H1 (cell line): ENCODE results near the gene RIMBP2. TPM values are rescaled to one million over a fixed set of nuclear protein-coding genes. Genes with fewer than 3 reads are reported as not detected.

Experiments
- HDAC2 ChIP-seq, 2 experiments: fragments of 300-600 bp in 1 of 2; sonication (generic) in 1 of 2; IDR thresholded peaks; 2 replicates each; pipeline ENCODE4 v1.6.1; 2011 to 2012; ENCODE audit warnings: low read depth in 2 of 2, low read length in 2 of 2, mild to moderate bottlenecking in 2 of 2, moderate library complexity in 2 of 2, borderline replicate concordance in 1 of 2, inconsistent platforms in 1 of 2
- HDAC6 ChIP-seq: IDR thresholded peaks from one replicate; pipeline ENCODE4 v1.7.1; 2012; ENCODE audit warnings: low read depth, mild to moderate bottlenecking, inconsistent platforms, low read length, moderate library complexity
- RFX5 ChIP-seq: IDR thresholded peaks from 2 replicates; pipeline ENCODE4 v1.6.1; 2011; ENCODE audit warnings: low read depth, low read length, improper control_type of control experiment, borderline replicate concordance
- SP1 ChIP-seq: IDR thresholded peaks from 2 replicates; pipeline ENCODE4 v1.6.1; 2011; ENCODE audit warnings: low read depth, low read length
- polyA plus RNA-seq, 7 experiments: library from polyadenylated mRNA; depleted of rRNA in 3 of 7; stranded (reverse) in 5 of 7; unstranded in 2 of 7; fragments of >200 nt in 5 of 7; fragments of 200-250 nt in 2 of 7; gene quantifications; 1 replicate in 5 of 7; 2 replicates in 1 of 7; 4 replicates in 1 of 7; pipeline versions ENCODE4 v1.2.1 to v1.2.3, GENCODE V29; 2011 to 2013; ENCODE audit warnings: missing spikeins in 2 of 7, mixed read lengths in 2 of 7
- total RNA-seq: library from RNA; stranded (reverse); fragmentation: NEBNext Ultra II Directional; extraction: Animal tissue kit (Norgen Biotek cat#: 25700); gene quantifications from 2 replicates; pipeline ENCODE4 v1.2.1, GENCODE V29; 2021
- TF ChIP-seq, protein P1 (sequence below): IDR thresholded peaks from 2 replicates; pipeline ENCODE4 v1.6.1; 2012; ENCODE audit warnings: inconsistent platforms

Gene RIMBP2
- total and polyA plus RNA-seq, 2 of the 8 experiments (the other 6 are each of a cell fraction or from before 2014, with no cell fraction given) = 0.18 to 0.65 TPM

DNA sequence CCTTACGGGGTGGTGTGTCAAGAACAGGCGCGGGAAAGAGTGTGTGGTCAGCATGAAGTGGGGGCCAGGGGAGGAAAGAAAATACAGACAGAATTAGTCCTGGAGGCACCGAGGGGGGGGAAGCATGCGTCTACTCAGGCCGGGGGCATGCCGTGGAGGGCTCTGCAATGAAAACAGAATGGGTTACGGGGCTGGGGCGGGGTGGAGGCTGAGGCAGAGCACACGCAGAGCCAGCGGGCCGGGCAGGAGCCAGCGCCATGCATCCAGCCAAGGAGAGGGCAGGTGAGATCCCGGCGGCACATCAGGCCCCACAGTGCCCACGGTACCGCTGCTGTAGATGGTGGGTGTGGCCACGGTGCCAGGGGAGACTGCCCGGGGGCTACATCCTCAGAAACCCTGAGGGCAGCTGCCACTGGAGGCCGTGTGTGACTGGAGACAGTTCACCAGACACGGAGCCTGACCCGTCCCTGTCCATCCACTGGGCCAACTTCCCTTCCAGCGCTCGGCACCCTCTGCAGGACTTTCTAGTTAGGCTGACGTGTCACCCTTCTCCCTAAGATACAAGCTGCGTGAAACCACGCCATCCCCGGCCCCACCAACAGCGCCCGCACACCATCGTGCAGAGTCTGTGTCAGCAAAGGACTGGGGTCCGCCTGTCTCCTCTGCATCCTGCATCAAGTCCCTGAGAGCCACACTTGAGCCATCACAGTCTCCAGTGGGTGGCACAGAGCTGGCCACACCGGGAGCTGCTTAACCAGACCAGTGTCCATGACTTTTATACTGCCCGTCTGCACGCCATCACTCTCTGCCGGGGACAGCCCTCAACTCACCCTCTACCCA is 291.0 kb downstream of the RIMBP2 start (continued):
- TF ChIP-seq, protein P1, sequence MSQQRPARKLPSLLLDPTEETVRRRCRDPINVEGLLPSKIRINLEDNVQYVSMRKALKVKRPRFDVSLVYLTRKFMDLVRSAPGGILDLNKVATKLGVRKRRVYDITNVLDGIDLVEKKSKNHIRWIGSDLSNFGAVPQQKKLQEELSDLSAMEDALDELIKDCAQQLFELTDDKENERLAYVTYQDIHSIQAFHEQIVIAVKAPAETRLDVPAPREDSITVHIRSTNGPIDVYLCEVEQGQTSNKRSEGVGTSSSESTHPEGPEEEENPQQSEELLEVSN = no peak
- TF ChIP-seq SP1 = no peak
- TF ChIP-seq HDAC6 = no peak
- TF ChIP-seq HDAC2 (IDR thresholded peaks at IDR 0.05; ENCODE audit: borderline replicate concordance in 1 of 2, low read depth in 2 of 2, low read length in 2 of 2) = no peak
- TF ChIP-seq RFX5 = no peak
